ENCODE measurements around the gene AOC1.

The AOC1 gene

DNA sequence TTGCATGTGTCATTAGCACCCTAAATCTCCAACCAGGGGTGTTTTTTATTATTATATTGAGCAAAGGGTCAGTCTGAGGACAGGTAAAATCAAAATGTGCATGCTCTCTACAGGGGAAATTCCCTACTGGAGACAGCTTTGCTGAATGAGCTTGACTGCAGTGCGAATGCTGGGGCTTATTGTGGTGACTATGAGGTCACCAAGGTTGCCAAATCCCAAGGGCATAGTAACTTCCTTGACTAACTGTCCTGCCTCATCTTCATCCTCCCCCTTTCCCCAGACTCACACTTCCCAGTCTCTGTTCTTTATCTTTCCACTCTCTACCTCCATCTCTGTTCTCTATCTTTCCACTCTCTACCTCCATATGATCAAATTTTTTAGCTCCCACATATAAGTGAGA is 22.9 kb upstream of the AOC1 start:
- WGBS (ENCODE audit: extremely low coverage, insufficient coverage, insufficient read length) = no CpG with 5 or more reads among the region's 1 CpG
- Histone ChIP-seq H3K4me2 (ENCODE audit: low read length) (no peak overlapping the region), H2AK5ac (ENCODE audit: low read length) (no peak overlapping the region), H3K9ac (ENCODE audit: low read length) (no peak overlapping the region), H3K23ac (ENCODE audit: low read length) (no peak overlapping the region), H2BK12ac (ENCODE audit: low read length) (no peak overlapping the region), H3K79me1 (ENCODE audit: low read length) (peaks cover 2% of the 10 kb centered on the region), H3K14ac (ENCODE audit: low read length) (no peak overlapping the region), H3K18ac (ENCODE audit: low read length) (no peak overlapping the region), H3K4me1 (ENCODE audit: control insufficient read depth in 1 of 2, insufficient read depth in 2 of 2, low read length in 2 of 2) (peaks cover 0 to 8% of the 10 kb centered on the region in 2 experiments), H2BK5ac (ENCODE audit: low read depth, low read length, poor library complexity) (no peak overlapping the region), H2AFZ (ENCODE audit: insufficient read depth, low read length, poor library complexity) (no peak overlapping the region), H3K27ac (ENCODE audit: low read depth, low read length) (no peak overlapping the region), H3K79me2 (ENCODE audit: control insufficient read depth, insufficient read depth, low read length, poor library complexity) (no peaks in the 10 kb centered on the region), H3K4ac (ENCODE audit: low read depth, low read length) (no peak overlapping the region), H3K27me3 (ENCODE audit: insufficient read depth, low read length) (no peaks in the 10 kb centered on the region), H3K4me3 (ENCODE audit: low read depth, low read length) (no peak overlapping the region), H4K12ac (ENCODE audit: low read depth, low read length) (no peak overlapping the region), H3K9me3 (ENCODE audit: insufficient read depth, low read depth, low read length) (no peaks in the 10 kb centered on the region), H2BK120ac (ENCODE audit: insufficient read depth, low read length, poor library complexity) (no peak overlapping the region), H4K8ac (ENCODE audit: low read depth, low read length) (no peak overlapping the region), H4K91ac (ENCODE audit: low read depth, low read length) (no peak overlapping the region), H3K36me3 (ENCODE audit: control insufficient read depth in 1 of 2, insufficient read depth in 2 of 2, low read length in 2 of 2) (no peaks in the 10 kb centered on the region)
- DNase-seq = peak; percentile 38 to 66

GRCh38 chr7:150830937-150831336 is 21.4 kb upstream of the AOC1 start:
- no CpG with 5 or more reads among the region's 1 CpG for WGBS (ENCODE audit: extremely low coverage, insufficient coverage, insufficient read length)
- no peak overlapping the region for H4K91ac ChIP-seq (ENCODE audit: low read depth, low read length)

GRCh38 chr7:150831851-150832250 is 20.5 kb upstream of the AOC1 start:
- no peak overlapping the region for H4K8ac ChIP-seq (ENCODE audit: low read depth, low read length)
- no peak overlapping the region for H2AFZ ChIP-seq (ENCODE audit: insufficient read depth, low read length, poor library complexity)
- no peak overlapping the region for H2BK120ac ChIP-seq (ENCODE audit: insufficient read depth, low read length, poor library complexity)
- H3K18ac ChIP-seq (ENCODE audit: low read length) = no peak overlapping the region
- no peaks in the 10 kb centered on the region for H3K9me3 ChIP-seq (ENCODE audit: insufficient read depth, low read depth, low read length)
- WGBS (ENCODE audit: extremely low coverage, insufficient coverage, insufficient read length) = no CpG with 5 or more reads among the region's 1 CpG
- H3K23ac ChIP-seq (ENCODE audit: low read length) = no peak overlapping the region
- H3K36me3 ChIP-seq (ENCODE audit: control insufficient read depth in 1 of 2, insufficient read depth in 2 of 2, low read length in 2 of 2) = no peaks in the 10 kb centered on the region
- no peak overlapping the region for H2BK5ac ChIP-seq (ENCODE audit: low read depth, low read length, poor library complexity)
- no peaks in the 10 kb centered on the region for H3K79me1 ChIP-seq (ENCODE audit: low read length)
- H3K79me2 ChIP-seq (ENCODE audit: control insufficient read depth, insufficient read depth, low read length, poor library complexity) = no peaks in the 10 kb centered on the region
- H2AK5ac ChIP-seq (ENCODE audit: low read length) = no peak overlapping the region
- no peak overlapping the region for H3K9ac ChIP-seq (ENCODE audit: low read length)
- H2BK12ac ChIP-seq (ENCODE audit: low read length) = no peak overlapping the region
- H3K4me3 ChIP-seq (ENCODE audit: low read depth, low read length) = no peak overlapping the region
- DNase-seq = peak in 1 of 2 donors; percentile 74
- no peaks in the 10 kb centered on the region for H3K27me3 ChIP-seq (ENCODE audit: insufficient read depth, low read length)
- no peak overlapping the region for H3K14ac ChIP-seq (ENCODE audit: low read length)
- no peak overlapping the region for H3K4ac ChIP-seq (ENCODE audit: low read depth, low read length)
- no peak overlapping the region for H4K91ac ChIP-seq (ENCODE audit: low read depth, low read length)
- H3K4me1 ChIP-seq (ENCODE audit: control insufficient read depth in 1 of 2, insufficient read depth in 2 of 2, low read length in 2 of 2) = no peaks in the 10 kb centered on the region
- no peak overlapping the region for H3K4me2 ChIP-seq (ENCODE audit: low read length)
- no peak overlapping the region for H4K12ac ChIP-seq (ENCODE audit: low read depth, low read length)
- H3K27ac ChIP-seq (ENCODE audit: low read depth, low read length) = no peak overlapping the region

More at GRCh38 chr7:150830937-150831336, 21.4 kb upstream of the AOC1 start:
- Histone ChIP-seq H3K9ac (ENCODE audit: low read length) (no peak overlapping the region), H3K4me1 (ENCODE audit: control insufficient read depth in 1 of 2, insufficient read depth in 2 of 2, low read length in 2 of 2) (peaks cover 0 to 7% of the 10 kb centered on the region in 2 experiments), H3K4me2 (ENCODE audit: low read length) (no peak overlapping the region), H3K18ac (ENCODE audit: low read length) (no peak overlapping the region), H3K36me3 (ENCODE audit: control insufficient read depth in 1 of 2, insufficient read depth in 2 of 2, low read length in 2 of 2) (no peaks in the 10 kb centered on the region), H2BK12ac (ENCODE audit: low read length) (no peak overlapping the region), H2AFZ (ENCODE audit: insufficient read depth, low read length, poor library complexity) (no peak overlapping the region), H3K27me3 (ENCODE audit: insufficient read depth, low read length) (no peaks in the 10 kb centered on the region), H3K4me3 (ENCODE audit: low read depth, low read length) (no peak overlapping the region), H2BK120ac (ENCODE audit: insufficient read depth, low read length, poor library complexity) (no peak overlapping the region), H3K14ac (ENCODE audit: low read length) (no peak overlapping the region), H4K8ac (ENCODE audit: low read depth, low read length) (no peak overlapping the region), H4K12ac (ENCODE audit: low read depth, low read length) (no peak overlapping the region), H3K79me2 (ENCODE audit: control insufficient read depth, insufficient read depth, low read length, poor library complexity) (no peaks in the 10 kb centered on the region), H3K9me3 (ENCODE audit: insufficient read depth, low read depth, low read length) (no peaks in the 10 kb centered on the region), H2AK5ac (ENCODE audit: low read length) (no peak overlapping the region), H2BK5ac (ENCODE audit: low read depth, low read length, poor library complexity) (no peak overlapping the region), H3K4ac (ENCODE audit: low read depth, low read length) (no peak overlapping the region), H3K27ac (ENCODE audit: low read depth, low read length) (no peak overlapping the region), H3K23ac (ENCODE audit: low read length) (no peak overlapping the region), H3K79me1 (ENCODE audit: low read length) (peaks cover 1% of the 10 kb centered on the region)
- peak; percentile 72 to 76 for DNase-seq

GRCh38 chr7:150835019-150835418 is 17.3 kb upstream of the AOC1 start:
- WGBS (ENCODE audit: extremely low coverage, insufficient coverage, insufficient read length) = no CpG with 5 or more reads among the region's 1 CpG
- H3K27ac ChIP-seq (ENCODE audit: low read depth, low read length) = no peak overlapping the region
- no peak overlapping the region for H3K9ac ChIP-seq (ENCODE audit: low read length)
- no peak overlapping the region for H3K14ac ChIP-seq (ENCODE audit: low read length)
- no peak overlapping the region for H4K8ac ChIP-seq (ENCODE audit: low read depth, low read length)
- H2BK120ac ChIP-seq (ENCODE audit: insufficient read depth, low read length, poor library complexity) = no peak overlapping the region
- H3K4me3 ChIP-seq (ENCODE audit: low read depth, low read length) = no peak overlapping the region
- no peak overlapping the region for H3K4ac ChIP-seq (ENCODE audit: low read depth, low read length)
- no peaks in the 10 kb centered on the region for H3K9me3 ChIP-seq (ENCODE audit: insufficient read depth, low read depth, low read length)
- H2BK12ac ChIP-seq (ENCODE audit: low read length) = no peak overlapping the region
- no peak overlapping the region for H3K4me2 ChIP-seq (ENCODE audit: low read length)
- DNase-seq = no peak
- H2AK5ac ChIP-seq (ENCODE audit: low read length) = no peak overlapping the region
- no peaks in the 10 kb centered on the region for H3K36me3 ChIP-seq (ENCODE audit: control insufficient read depth in 1 of 2, insufficient read depth in 2 of 2, low read length in 2 of 2)
- no peak overlapping the region for H4K12ac ChIP-seq (ENCODE audit: low read depth, low read length)
- no peaks in the 10 kb centered on the region for H3K79me2 ChIP-seq (ENCODE audit: control insufficient read depth, insufficient read depth, low read length, poor library complexity)
- H4K91ac ChIP-seq (ENCODE audit: low read depth, low read length) = no peak overlapping the region
- H3K79me1 ChIP-seq (ENCODE audit: low read length) = no peaks in the 10 kb centered on the region
- H3K27me3 ChIP-seq (ENCODE audit: insufficient read depth, low read length) = no peaks in the 10 kb centered on the region
- no peak overlapping the region for H3K23ac ChIP-seq (ENCODE audit: low read length)
- H3K4me1 ChIP-seq (ENCODE audit: control insufficient read depth in 1 of 2, insufficient read depth in 2 of 2, low read length in 2 of 2) = peaks cover 0 to 3% of the 10 kb centered on the region in 2 experiments
- no peak overlapping the region for H2BK5ac ChIP-seq (ENCODE audit: low read depth, low read length, poor library complexity)
- no peak overlapping the region for H3K18ac ChIP-seq (ENCODE audit: low read length)
- no peak overlapping the region for H2AFZ ChIP-seq (ENCODE audit: insufficient read depth, low read length, poor library complexity)

Measured in trophoblast cell (in vitro differentiated cells and primary cell).